Activated naive CD4-positive, alpha-beta T cell treated with anti-CD3 and anti-CD28 coated beads, Interleukin-2, amount 10 ng/mL, durations not matched to agents 7 days and 5 days (primary cell): Measurements from ENCODE around the gene HASPIN.
"Not testable (repeated sequence)": the region's sequence is repeated elsewhere in the genome, so short reads cannot be mapped to it uniquely, and the experiment has no call there.

ENCODE experiments used
- CTCF ChIA-PET: fragments of 350-600 bp; sonication (Branson Sonifier 250); formaldehyde crosslinking; loops from one replicate; lab custom pipeline; 2021; ENCODE audit warnings: antibody characterized with exemption; lab: Charles Lee
- DNase-seq: peaks from one replicate; pipeline ENCODE4 v3.0.0-alpha.2; 2020
- H3K27ac Mint-ChIP-seq: one replicate; pipeline ENCODE4 v1.8.0; 2021; ENCODE audit warnings: mild to moderate bottlenecking, moderate library complexity, mixed read lengths
- H3K27me3 Mint-ChIP-seq: one replicate; pipeline ENCODE4 v1.8.0; 2021; ENCODE audit warnings: mild to moderate bottlenecking, mixed read lengths
- H3K36me3 Mint-ChIP-seq: one replicate; pipeline ENCODE4 v1.8.0; 2021; ENCODE audit warnings: mixed read lengths
- H3K4me1 Mint-ChIP-seq: one replicate; pipeline ENCODE4 v1.8.0; 2021; ENCODE audit warnings: mixed read lengths
- H3K4me3 Mint-ChIP-seq: one replicate; pipeline ENCODE4 v1.8.0; 2021; ENCODE audit warnings: mild to moderate bottlenecking, moderate library complexity, mixed read lengths
- H3K9me3 Mint-ChIP-seq: one replicate; pipeline ENCODE4 v1.8.0; 2021; ENCODE audit warnings: mixed read lengths

The HASPIN gene

GRCh38 chr17:3704931-3705717 is 18.6 kb upstream of the HASPIN start:
- Mint-ChIP-seq H3K36me3 (peaks cover 15% of the 10 kb centered on the region), H3K9me3 (peaks cover 6% of the 10 kb centered on the region), H3K4me1 (peaks cover 22% of the 10 kb centered on the region), H3K27me3 (no peaks in the 10 kb centered on the region), H3K27ac (no peak overlapping the region), H3K4me3 (no peak overlapping the region)
- no peak for DNase-seq
- CTCF ChIA-PET, result no interaction called here

GRCh38 chr17:3705718-3705984 is 18.1 kb upstream of the HASPIN start:
- H3K27ac Mint-ChIP-seq, H3K4me3 Mint-ChIP-seq, H3K27me3 Mint-ChIP-seq, H3K9me3 Mint-ChIP-seq, DNase-seq: not testable (repeated sequence)
- Mint-ChIP-seq H3K36me3 (peaks cover 16% of the 10 kb centered on the region), H3K4me1 (peaks cover 25% of the 10 kb centered on the region)
- CTCF ChIA-PET, result interaction anchor here (1.0 kb wide), 1 partner anchor 31 kb away, joined by 3 read pairs; no protein-coding TSS in a partner anchor

- no peak overlapping the region for H3K4me3 Mint-ChIP-seq
- DNase-seq, result no peak
- H3K9me3 Mint-ChIP-seq, result no peaks in the 10 kb centered on the region
- no peaks in the 10 kb centered on the region for H3K27me3 Mint-ChIP-seq
- peaks cover 50% of the 10 kb centered on the region for H3K4me1 Mint-ChIP-seq
- H3K36me3 Mint-ChIP-seq, result peaks cover 24% of the 10 kb centered on the region
- peak overlapping the region; percentile 42 for H3K27ac Mint-ChIP-seq
- CTCF ChIA-PET, result interaction anchor here (1.0 to 1.4 kb wide), 2 partner anchors 12 to 26 kb away, joined by 3 read pairs; partner anchors contain the start of gene P2RX5
Measured at GRCh38 chr17:3708366-3708765, 15.3 kb upstream of the HASPIN start.

- peak overlapping the region; percentile 93 for H3K27ac Mint-ChIP-seq
- peaks cover 53% of the 10 kb centered on the region for H3K4me1 Mint-ChIP-seq
- CTCF ChIA-PET, result interaction anchor here (0.7 to 2.1 kb wide), 6 partner anchors 13 to 30 kb away, joined by 3 to 11 read pairs (median 4); partner anchors contain the start of gene HASPIN
- H3K27me3 Mint-ChIP-seq, result no peaks in the 10 kb centered on the region
- peaks cover 36% of the 10 kb centered on the region for H3K36me3 Mint-ChIP-seq
- DNase-seq, result peak; percentile 84
- H3K9me3 Mint-ChIP-seq, result no peaks in the 10 kb centered on the region
- peak overlapping the region; percentile 10 for H3K4me3 Mint-ChIP-seq
Measured at GRCh38 chr17:3710951-3711383, 12.7 kb upstream of the HASPIN start.

- H3K9me3 Mint-ChIP-seq, result no peaks in the 10 kb centered on the region
- DNase-seq, result no peak
- peak overlapping the region; percentile 93 for H3K27ac Mint-ChIP-seq
- no peak overlapping the region for H3K4me3 Mint-ChIP-seq
- H3K4me1 Mint-ChIP-seq, result peaks cover 53% of the 10 kb centered on the region
- peaks cover 54% of the 10 kb centered on the region for H3K36me3 Mint-ChIP-seq
- CTCF ChIA-PET, result interaction anchor here (0.7 to 0.9 kb wide), 3 partner anchors 10 to 30 kb away, joined by 3 to 4 read pairs (median 3); no protein-coding TSS in a partner anchor
- no peaks in the 10 kb centered on the region for H3K27me3 Mint-ChIP-seq
Measured at GRCh38 chr17:3712811-3713463, 10.8 kb upstream of the HASPIN start.

GRCh38 chr17:3715296-3715695 is 8.4 kb upstream of the HASPIN start:
- CTCF ChIA-PET, result no interaction called here
- Mint-ChIP-seq H3K36me3 (peaks cover 64% of the 10 kb centered on the region), H3K4me1 (peaks cover 47% of the 10 kb centered on the region), H3K27ac (no peak overlapping the region), H3K9me3 (no peaks in the 10 kb centered on the region), H3K4me3 (no peak overlapping the region), H3K27me3 (no peaks in the 10 kb centered on the region)
- DNase-seq, result no peak

GRCh38 chr17:3718201-3718600 is 5.5 kb upstream of the HASPIN start:
- Mint-ChIP-seq H3K27me3 (no peaks in the 10 kb centered on the region), H3K9me3 (no peaks in the 10 kb centered on the region), H3K4me3 (no peak overlapping the region), H3K4me1 (peaks cover 47% of the 10 kb centered on the region), H3K36me3 (peaks cover 64% of the 10 kb centered on the region), H3K27ac (no peak overlapping the region)
- CTCF ChIA-PET, result no interaction called here
- DNase-seq, result no peak

GRCh38 chr17:3719265-3719664 is 4.4 kb upstream of the HASPIN start:
- Mint-ChIP-seq H3K4me1 (peaks cover 45% of the 10 kb centered on the region), H3K4me3 (no peak overlapping the region), H3K27me3 (no peaks in the 10 kb centered on the region), H3K9me3 (no peaks in the 10 kb centered on the region), H3K27ac (no peak overlapping the region), H3K36me3 (peaks cover 62% of the 10 kb centered on the region)
- no peak for DNase-seq
- CTCF ChIA-PET, result interaction anchor here (0.7 to 1.8 kb wide), 2 partner anchors 18 to 36 kb away, joined by 4 to 6 read pairs; no protein-coding TSS in a partner anchor

- no peaks in the 10 kb centered on the region for H3K9me3 Mint-ChIP-seq
- CTCF ChIA-PET, result interaction anchor here (0.9 to 2.1 kb wide), 7 partner anchors 10 to 121 kb away, joined by 3 to 11 read pairs (median 5); no protein-coding TSS in a partner anchor
- no peak for DNase-seq
- H3K36me3 Mint-ChIP-seq, result peaks cover 60% of the 10 kb centered on the region
- peak overlapping the region; percentile 88 for H3K4me3 Mint-ChIP-seq
- H3K4me1 Mint-ChIP-seq, result peaks cover 67% of the 10 kb centered on the region
- no peaks in the 10 kb centered on the region for H3K27me3 Mint-ChIP-seq
- peak overlapping the region; percentile 86 for H3K27ac Mint-ChIP-seq
Measured at GRCh38 chr17:3722716-3723115, 987 bp upstream of the HASPIN start.

- Mint-ChIP-seq H3K4me1 (peaks cover 68% of the 10 kb centered on the region), H3K27me3 (no peaks in the 10 kb centered on the region), H3K9me3 (no peaks in the 10 kb centered on the region), H3K27ac (peak overlapping the region; percentile 86), H3K36me3 (peaks cover 61% of the 10 kb centered on the region), H3K4me3 (peak overlapping the region; percentile 88)
- no peak for DNase-seq
- CTCF ChIA-PET, result interaction anchor here (0.8 to 2.1 kb wide), 9 partner anchors 11 to 191 kb away, joined by 3 to 11 read pairs (median 5); no protein-coding TSS in a partner anchor
Measured at GRCh38 chr17:3723188-3723555, 531 bp upstream of the HASPIN start.

- Mint-ChIP-seq H3K9me3 (no peaks in the 10 kb centered on the region), H3K4me3 (peak overlapping the region; percentile 88), H3K27me3 (no peaks in the 10 kb centered on the region), H3K4me1 (peaks cover 62% of the 10 kb centered on the region), H3K27ac (peak overlapping the region; percentile 83), H3K36me3 (peaks cover 58% of the 10 kb centered on the region)
- CTCF ChIA-PET, result interaction anchor here (1.1 to 4.6 kb wide), 5 partner anchors 13 to 103 kb away, joined by 4 to 25 read pairs (median 8); no protein-coding TSS in a partner anchor
- DNase-seq, result no peak
Measured at GRCh38 chr17:3724378-3725077, 825 bp downstream of the HASPIN start.

GRCh38 chr17:3727041-3727440 is 3.3 kb downstream of the HASPIN start:
- CTCF ChIA-PET, result interaction anchor here (1.3 to 4.6 kb wide), 4 partner anchors 11 to 101 kb away, joined by 3 to 25 read pairs (median 8); no protein-coding TSS in a partner anchor
- no peak for DNase-seq
- Mint-ChIP-seq H3K9me3 (no peaks in the 10 kb centered on the region), H3K4me1 (peaks cover 39% of the 10 kb centered on the region), H3K27me3 (no peaks in the 10 kb centered on the region), H3K36me3 (peaks cover 45% of the 10 kb centered on the region), H3K4me3 (no peak overlapping the region), H3K27ac (no peak overlapping the region)

GRCh38 chr17:3728099-3728498 is 4.4 kb downstream of the HASPIN start:
- H3K27me3 Mint-ChIP-seq, H3K4me3 Mint-ChIP-seq, DNase-seq, H3K27ac Mint-ChIP-seq, H3K9me3 Mint-ChIP-seq: not testable (repeated sequence)
- Mint-ChIP-seq H3K4me1 (peaks cover 29% of the 10 kb centered on the region), H3K36me3 (peaks cover 37% of the 10 kb centered on the region)
- CTCF ChIA-PET, result interaction anchor here (1.3 to 4.6 kb wide), 3 partner anchors 9 to 100 kb away, joined by 4 to 25 read pairs (median 11); no protein-coding TSS in a partner anchor

GRCh38 chr17:3729881-3730280 is 6.2 kb downstream of the HASPIN start:
- Mint-ChIP-seq H3K36me3 (peaks cover 32% of the 10 kb centered on the region), H3K9me3 (no peaks in the 10 kb centered on the region), H3K27me3 (no peaks in the 10 kb centered on the region), H3K4me3 (no peak overlapping the region), H3K4me1 (peaks cover 22% of the 10 kb centered on the region), H3K27ac (no peak overlapping the region)
- CTCF ChIA-PET, result interaction anchor here (1.6 kb wide), 1 partner anchor 98 kb away, joined by 4 read pairs; no protein-coding TSS in a partner anchor
- DNase-seq, result no peak
